Hepatocyte (in vitro differentiated cells): ENCODE measurements around the gene KIAA0319L. TPM values are rescaled to one million over a fixed set of nuclear protein-coding genes. Genes with fewer than 3 reads are reported as not detected.
"Not testable (repeated sequence)": the region's sequence is repeated elsewhere in the genome, so short reads cannot be mapped to it uniquely, and the experiment has no call there.

Source experiments
- DNase-seq: peaks from one replicate; pipeline ENCODE4 v3.0.0-alpha.2; 2016; ENCODE audit warnings: low spot score
- H2AFZ ChIP-seq: fragments of 200-600 bp; sonication (generic); 2 replicates; pipeline ENCODE4 v1.6.0; 2016; ENCODE audit warnings: antibody characterized with exemption, mild to moderate bottlenecking
- H3K27ac ChIP-seq: fragments of 200-600 bp; sonication (generic); 2 replicates; pipeline ENCODE4 v1.5.1; 2016; ENCODE audit warnings: mild to moderate bottlenecking
- H3K27me3 ChIP-seq: fragments of 200-600 bp; sonication (generic); 2 replicates; pipeline ENCODE4 v1.6.1; 2016
- H3K36me3 ChIP-seq: fragments of 200-600 bp; sonication (generic); replicated peaks from 2 replicates; pipeline ENCODE4 v1.5.1; 2016; ENCODE audit warnings: low read depth; ENCODE audit not compliant: insufficient read depth
- H3K4me1 ChIP-seq: fragments of 200-600 bp; sonication (generic); 2 replicates; pipeline ENCODE4 v1.5.1; 2016; ENCODE audit warnings: mild to moderate bottlenecking, moderate library complexity; ENCODE audit not compliant: insufficient read depth
- H3K4me2 ChIP-seq: fragments of 200-600 bp; sonication (generic); 2 replicates; pipeline ENCODE4 v1.6.0; 2016
- H3K4me3 ChIP-seq: fragments of 200-600 bp; sonication (generic); 2 replicates; pipeline ENCODE4 v1.5.1; 2016; ENCODE audit warnings: mild to moderate bottlenecking
- H3K79me2 ChIP-seq: fragments of 200-600 bp; sonication (generic); 2 replicates; pipeline ENCODE4 v1.6.0; 2017; ENCODE audit warnings: mild to moderate bottlenecking
- H3K9me2 ChIP-seq: fragments of 200-600 bp; sonication (generic); replicated peaks from 2 replicates; pipeline ENCODE4 v1.6.0; 2017; ENCODE audit warnings: mild to moderate bottlenecking; ENCODE audit not compliant: insufficient read depth
- H3K9me3 ChIP-seq: fragments of 200-600 bp; sonication (generic); 2 replicates; pipeline ENCODE4 v1.5.1; 2016; ENCODE audit warnings: low read depth, mild to moderate bottlenecking
- H4K20me1 ChIP-seq: fragments of 200-600 bp; sonication (generic); 2 replicates; pipeline ENCODE4 v1.6.0; 2016; ENCODE audit warnings: mild to moderate bottlenecking; ENCODE audit not compliant: insufficient read depth, poor library complexity, severe bottlenecking
- CTCF ChIP-seq: fragments of 200-600 bp; sonication (generic); IDR thresholded peaks from 2 replicates; pipeline ENCODE4 v1.5.1; 2016; ENCODE audit warnings: antibody characterized with exemption, mild to moderate bottlenecking; ENCODE audit not compliant: poor library complexity
- EZH2 ChIP-seq: fragments of 200-600 bp; sonication (generic); IDR thresholded peaks from 2 replicates; pipeline ENCODE4 v1.6.1; 2016; ENCODE audit warnings: antibody characterized with exemption, mild to moderate bottlenecking, borderline replicate concordance
- EZH2phosphoT487 ChIP-seq: fragments of 200-600 bp; sonication (generic); IDR thresholded peaks from one replicate; pipeline ENCODE4 v1.6.1; 2018; ENCODE audit warnings: antibody characterized with exemption, mild to moderate bottlenecking, low read depth, moderate library complexity; ENCODE audit not compliant: unreplicated experiment, severe bottlenecking
- WGBS: methylation state at CpG from one replicate; pipeline ENCODE4 v1.1.6; 2016; ENCODE audit warnings: low lambda C conversion rate; ENCODE audit errors: missing lambda C conversion rate; 5-methylcytosine and 5-hydroxymethylcytosine counted together
- polyA plus RNA-seq: library from polyadenylated mRNA; unstranded; fragments of >200 nt; fragmentation: Nextera tagmentation; extraction: Ambion mirVana; gene quantifications from 2 replicates; pipeline ENCODE4 v1.2.1, GENCODE V29; 2016
- total RNA-seq: library from RNA; depleted of rRNA; stranded (reverse); fragments of >200 nt; gene quantifications from 2 replicates; pipeline ENCODE4 v1.2.3, GENCODE V29; 2014

The KIAA0319L gene
- total and polyA plus RNA-seq, 2 experiments from 2014 or later = 56.3 to 77.7 TPM

- TF ChIP-seq EZH2phosphoT487 (no peak), CTCF (no peak), EZH2 (no peak)
- no peak overlapping the region for H3K4me3 ChIP-seq
- no peak for DNase-seq
- H4K20me1 ChIP-seq = no peaks in the 10 kb centered on the region
- no peak overlapping the region for H2AFZ ChIP-seq
- no peaks in the 10 kb centered on the region for H3K9me3 ChIP-seq
- H3K36me3 ChIP-seq = peaks cover 4% of the 10 kb centered on the region
- WGBS = 100% methylated on average over 2 of the region's 2 CpGs
- H3K27me3 ChIP-seq = no peaks in the 10 kb centered on the region
- H3K4me1 ChIP-seq = no peaks in the 10 kb centered on the region
- H3K27ac ChIP-seq = no peak overlapping the region
- no peak overlapping the region for H3K4me2 ChIP-seq
- no peaks in the 10 kb centered on the region for H3K9me2 ChIP-seq
- H3K79me2 ChIP-seq = peaks cover 5% of the 10 kb centered on the region
Measured at GRCh38 chr1:35477870-35478269, 79.3 kb downstream of the KIAA0319L start.

- H4K20me1 ChIP-seq = no peaks in the 10 kb centered on the region
- no peak overlapping the region for H3K4me2 ChIP-seq
- peaks cover 4% of the 10 kb centered on the region for H3K36me3 ChIP-seq
- WGBS = 73% methylated on average over 6 of the region's 6 CpGs
- no peaks in the 10 kb centered on the region for H3K9me2 ChIP-seq
- no peak overlapping the region for H2AFZ ChIP-seq
- H3K4me3 ChIP-seq = no peak overlapping the region
- H3K9me3 ChIP-seq = no peaks in the 10 kb centered on the region
- H3K27me3 ChIP-seq = no peaks in the 10 kb centered on the region
- H3K27ac ChIP-seq = no peak overlapping the region
- DNase-seq = no peak
- H3K4me1 ChIP-seq = no peaks in the 10 kb centered on the region
- peaks cover 5% of the 10 kb centered on the region for H3K79me2 ChIP-seq
- TF ChIP-seq EZH2 = no peak
- no peak for TF ChIP-seq CTCF
- no peak for TF ChIP-seq EZH2phosphoT487
Measured at GRCh38 chr1:35475856-35476674, 81.1 kb downstream of the KIAA0319L start.

GRCh38 chr1:35475356-35475755 lies 81.8 kb downstream of the KIAA0319L start:
- DNase-seq = no peak
- H3K79me2 ChIP-seq = peaks cover 5% of the 10 kb centered on the region
- H3K36me3 ChIP-seq = peaks cover 4% of the 10 kb centered on the region
- H3K4me2 ChIP-seq = no peak overlapping the region
- no peaks in the 10 kb centered on the region for H3K4me1 ChIP-seq
- no peaks in the 10 kb centered on the region for H3K9me3 ChIP-seq
- no peaks in the 10 kb centered on the region for H3K27me3 ChIP-seq
- no peak overlapping the region for H3K4me3 ChIP-seq
- no peak for TF ChIP-seq EZH2phosphoT487
- no peak for TF ChIP-seq EZH2
- TF ChIP-seq CTCF = no peak
- H4K20me1 ChIP-seq = no peaks in the 10 kb centered on the region
- H2AFZ ChIP-seq = no peak overlapping the region
- no peaks in the 10 kb centered on the region for H3K9me2 ChIP-seq
- 81% methylated on average over 2 of the region's 2 CpGs for WGBS
- no peak overlapping the region for H3K27ac ChIP-seq

- not testable (repeated sequence) for H3K27me3 ChIP-seq, H3K9me2 ChIP-seq, H3K79me2 ChIP-seq, H2AFZ ChIP-seq, DNase-seq, H3K4me2 ChIP-seq, H3K9me3 ChIP-seq, H3K4me1 ChIP-seq, H3K4me3 ChIP-seq, H3K27ac ChIP-seq, H3K36me3 ChIP-seq, H4K20me1 ChIP-seq
- 94% methylated on average over 3 of the region's 3 CpGs for WGBS
Measured at GRCh38 chr1:35473216-35473615, 84.0 kb downstream of the KIAA0319L start.
